ENCODE data around the gene HOXC10. TPM values are rescaled to one million over a fixed set of nuclear protein-coding genes. Genes with fewer than 3 reads are reported as not detected.

HOXC10 gene
- total RNA-seq, 1 experiment from 2014 or later = 19.8 TPM

DNA sequence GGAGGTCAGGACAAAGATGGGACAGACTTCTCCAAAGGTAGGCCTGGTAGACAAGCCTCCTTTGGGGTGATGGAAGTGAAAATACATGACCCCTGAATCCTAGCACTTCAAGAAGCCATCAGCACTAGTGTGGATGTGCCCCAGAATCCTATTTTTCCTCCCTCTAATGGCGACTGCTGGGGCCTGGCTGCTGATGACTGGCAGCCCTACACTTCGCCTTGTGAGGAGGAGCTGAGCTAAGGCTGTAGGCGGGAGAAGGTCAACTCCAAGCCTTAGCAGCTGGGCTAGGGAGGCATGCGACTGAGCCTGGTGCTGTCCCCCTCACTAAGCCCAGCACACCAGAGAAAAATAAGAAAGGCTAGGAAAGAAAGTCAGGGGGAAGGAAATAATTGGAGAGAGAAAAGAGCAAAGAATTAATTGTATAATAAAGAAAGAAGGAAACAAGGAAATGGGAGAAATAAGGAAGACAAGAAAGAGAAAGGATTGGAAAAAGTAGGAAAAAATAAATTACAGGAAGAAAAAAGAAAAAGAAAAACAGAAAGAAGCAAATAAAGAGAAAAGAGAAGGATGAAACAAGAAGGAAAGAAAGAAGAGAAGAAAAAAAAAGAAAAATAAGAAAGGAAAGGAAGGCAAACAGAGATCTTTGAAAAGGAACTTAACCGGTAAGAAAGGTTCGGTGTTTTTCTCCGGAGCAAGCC is 4.7 kb upstream of the HOXC10 start:
- H3K4me3 ChIP-seq = no peak overlapping the region
- no peak for DNase-seq
- H3K36me3 ChIP-seq = peaks cover 3% of the 10 kb centered on the region
- H3K27me3 ChIP-seq = no peaks in the 10 kb centered on the region
- no peaks in the 10 kb centered on the region for H3K9me3 ChIP-seq

DNA sequence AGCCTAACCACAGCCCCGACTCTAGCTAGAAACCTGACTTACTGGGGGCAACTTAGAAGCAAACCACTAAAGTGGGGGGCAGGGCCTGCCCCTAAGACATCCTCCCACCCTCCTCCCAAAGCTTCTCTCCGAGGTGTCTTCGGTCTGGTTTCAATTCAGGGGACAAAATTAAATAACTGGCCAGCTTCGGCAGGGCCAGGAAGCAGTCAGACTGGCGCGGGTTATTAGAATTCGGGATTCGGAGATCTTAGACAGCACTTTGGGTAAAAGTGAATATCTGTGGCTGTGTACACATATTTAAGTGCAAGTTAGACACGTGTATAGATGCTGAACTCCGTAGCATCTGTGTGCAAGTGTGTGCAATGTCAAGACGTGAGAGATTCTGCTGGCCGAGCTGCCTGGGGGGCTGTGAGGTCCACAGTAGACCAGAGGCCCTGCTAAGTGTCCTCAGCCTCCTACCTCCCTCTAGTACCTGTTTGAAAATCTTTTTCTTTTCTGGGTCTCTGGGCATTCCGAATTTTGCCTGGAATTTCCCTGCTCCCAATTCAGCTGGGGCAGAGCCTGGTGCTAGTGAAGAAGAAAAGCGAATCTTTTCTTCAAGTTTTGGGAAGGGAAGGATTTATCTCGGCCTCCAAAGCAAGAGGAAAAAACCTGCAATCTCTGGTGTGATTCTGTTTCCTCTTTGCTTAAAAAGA is 4.0 kb upstream of the HOXC10 start:
- Histone ChIP-seq H3K36me3 (no peaks in the 10 kb centered on the region; the same call in 1 of the 2 replicates), H3K4me3 (no peak overlapping the region), H3K9me3 (no peaks in the 10 kb centered on the region), H3K27me3 (no peaks in the 10 kb centered on the region)
- no peak for DNase-seq

- no peak for DNase-seq
- H3K36me3 ChIP-seq = peaks cover 3% of the 10 kb centered on the region; the same call in 1 of the 2 replicates
- no peaks in the 10 kb centered on the region for H3K27me3 ChIP-seq
- no peaks in the 10 kb centered on the region for H3K9me3 ChIP-seq
- no peak overlapping the region for H3K4me3 ChIP-seq
Measured at GRCh38 chr12:53981634-53982565, 3.0 kb upstream of the HOXC10 start.

GRCh38 chr12:53982648-53983567 is 2.0 kb upstream of the HOXC10 start:
- Histone ChIP-seq H3K36me3 (peaks cover 7% of the 10 kb centered on the region; the same call in 1 of the 2 replicates), H3K9me3 (no peaks in the 10 kb centered on the region), H3K27me3 (no peaks in the 10 kb centered on the region), H3K4me3 (no peak overlapping the region)
- DNase-seq = no peak

DNA sequence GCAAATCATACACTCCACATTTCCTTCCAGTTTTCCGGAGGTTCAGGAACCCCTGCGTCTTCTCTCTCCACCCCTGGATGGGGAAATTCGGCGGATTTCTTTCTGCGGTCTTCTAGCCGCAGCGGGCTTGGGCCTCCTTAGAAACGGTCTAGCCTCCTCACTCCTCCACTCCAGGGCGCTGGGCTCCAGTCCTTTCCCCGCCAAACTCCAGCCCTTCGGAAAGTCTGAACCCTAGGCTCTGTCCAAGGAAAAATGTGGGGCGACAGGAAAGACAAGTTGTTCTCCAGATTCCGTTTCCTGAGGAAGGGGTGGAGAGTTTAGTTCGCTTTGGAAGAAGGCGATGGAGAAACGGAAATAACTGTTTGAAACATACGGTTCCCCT is 1.4 kb upstream of the HOXC10 start:
- peaks cover 11% of the 10 kb centered on the region; the same call in 1 of the 2 replicates for H3K36me3 ChIP-seq
- H3K4me3 ChIP-seq = no peak overlapping the region
- no peaks in the 10 kb centered on the region for H3K27me3 ChIP-seq
- H3K9me3 ChIP-seq = no peaks in the 10 kb centered on the region
- DNase-seq = no peak

DNA sequence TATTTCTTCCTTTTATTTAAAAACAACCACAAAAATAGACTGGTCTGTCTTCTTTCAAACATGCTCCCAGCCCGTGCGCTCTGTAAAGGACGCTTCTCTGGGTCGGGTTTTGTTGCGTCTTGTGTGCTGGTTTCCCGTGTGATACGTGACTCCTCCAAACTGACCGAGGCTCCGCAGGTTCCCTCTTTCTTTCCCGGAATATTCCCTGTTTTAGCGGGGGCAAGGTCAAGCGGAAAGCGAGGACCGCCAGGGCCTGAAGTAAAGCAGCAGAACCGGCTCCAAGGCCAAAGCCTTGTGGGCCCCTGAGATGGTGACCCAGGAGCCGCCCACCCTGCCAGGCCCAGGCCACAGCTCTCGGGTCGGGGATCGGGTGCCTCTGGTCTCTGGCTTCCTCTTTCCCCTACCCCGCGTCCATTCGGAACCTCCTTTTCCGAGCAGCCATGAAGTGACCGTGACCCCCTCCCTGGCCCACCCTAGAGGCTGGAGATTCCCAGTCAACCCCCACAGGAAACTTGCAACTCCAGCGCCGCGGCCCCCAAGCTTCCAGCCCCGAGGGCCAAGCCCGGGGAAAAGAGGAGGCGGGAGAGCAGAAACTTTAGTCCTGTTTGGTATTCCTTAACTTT is 885 bp upstream of the HOXC10 start:
- Histone ChIP-seq H3K27me3 (no peaks in the 10 kb centered on the region), H3K9me3 (no peaks in the 10 kb centered on the region), H3K4me3 (no peak overlapping the region; the same call in 1 of the 2 replicates), H3K36me3 (peaks cover 13% of the 10 kb centered on the region; the same call in 1 of the 2 replicates)
- DNase-seq = no peak

GRCh38 chr12:53985692-53985993 is 697 bp downstream of the HOXC10 start:
- no peak for DNase-seq
- H3K36me3 ChIP-seq = peaks cover 13% of the 10 kb centered on the region; the same call in 1 of the 2 replicates
- H3K27me3 ChIP-seq = no peaks in the 10 kb centered on the region
- peak overlapping the region; percentile 70 for H3K4me3 ChIP-seq
- no peaks in the 10 kb centered on the region for H3K9me3 ChIP-seq

GRCh38 chr12:53985994-53986685 is 1.2 kb downstream of the HOXC10 start:
- H3K9me3 ChIP-seq = no peaks in the 10 kb centered on the region
- no peaks in the 10 kb centered on the region for H3K27me3 ChIP-seq
- peak overlapping the region; percentile 70 for H3K4me3 ChIP-seq
- peak; percentile 83 for DNase-seq
- peaks cover 13% of the 10 kb centered on the region for H3K36me3 ChIP-seq

DNA sequence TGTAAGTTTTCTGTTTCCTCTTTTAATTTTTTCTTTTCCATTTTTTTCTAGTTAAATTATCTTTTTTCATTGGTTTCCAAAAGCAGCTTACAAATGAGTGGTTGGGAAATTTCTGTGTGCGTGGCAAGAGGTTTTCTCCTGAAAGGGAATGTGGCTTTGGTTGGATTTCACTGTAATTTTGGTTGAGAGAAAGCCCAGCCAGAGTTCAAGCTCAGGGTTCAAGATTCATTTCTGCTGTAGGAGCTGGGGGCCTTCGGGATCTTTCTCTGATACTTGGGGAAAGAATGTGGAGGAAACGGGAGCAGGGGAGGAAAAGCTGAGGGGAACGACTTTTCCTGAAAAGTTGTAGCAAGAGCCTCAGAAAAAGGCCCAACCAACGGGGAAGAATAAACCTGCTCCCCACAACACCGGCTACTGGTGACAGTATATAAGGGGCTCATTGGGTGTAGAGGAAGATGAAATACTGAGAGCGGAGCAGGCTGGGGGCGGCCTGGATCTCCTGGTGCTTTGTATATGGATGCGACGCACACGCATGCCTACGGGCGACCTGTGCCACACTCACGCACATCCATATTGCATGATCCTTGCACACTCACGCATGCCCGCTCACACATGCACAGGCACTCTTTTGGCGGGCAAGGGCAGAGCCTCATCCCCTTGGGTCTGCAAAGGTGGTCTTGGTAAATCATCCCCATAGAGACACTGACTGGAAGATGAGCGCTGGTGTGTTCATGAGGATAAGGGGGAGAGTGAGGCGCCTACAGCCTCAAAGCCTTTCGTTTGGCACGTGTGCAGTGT is 1.9 kb downstream of the HOXC10 start:
- no peak for DNase-seq
- Histone ChIP-seq H3K36me3 (peaks cover 18% of the 10 kb centered on the region), H3K9me3 (no peaks in the 10 kb centered on the region), H3K27me3 (no peaks in the 10 kb centered on the region), H3K4me3 (peak overlapping the region; percentile 70)

DNA sequence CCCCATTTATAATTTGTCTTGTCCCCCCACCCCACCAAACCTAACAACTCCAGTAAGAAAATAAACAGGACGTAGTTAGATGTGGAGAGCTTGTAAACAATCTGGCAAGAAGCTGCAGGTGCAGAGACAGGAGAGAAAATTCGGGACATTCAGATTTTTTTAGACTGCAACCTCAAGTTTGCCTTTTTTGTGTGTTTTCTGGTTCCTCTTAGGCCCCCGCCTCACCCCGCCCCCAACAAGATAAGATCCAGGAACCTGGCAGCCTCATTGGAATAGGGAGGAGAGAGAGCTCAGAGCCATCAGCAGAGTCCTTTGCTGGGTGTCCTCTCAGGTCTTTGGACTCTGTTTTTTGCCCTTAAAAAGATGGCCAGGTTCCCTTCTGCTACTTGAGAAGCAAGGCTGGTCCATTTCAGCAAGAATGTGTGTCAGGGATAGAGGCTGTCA is 2.9 kb downstream of the HOXC10 start:
- Histone ChIP-seq H3K27me3 (no peaks in the 10 kb centered on the region), H3K9me3 (no peaks in the 10 kb centered on the region), H3K36me3 (peaks cover 19% of the 10 kb centered on the region), H3K4me3 (peak overlapping the region; percentile 70)
- no peak for DNase-seq

DNA sequence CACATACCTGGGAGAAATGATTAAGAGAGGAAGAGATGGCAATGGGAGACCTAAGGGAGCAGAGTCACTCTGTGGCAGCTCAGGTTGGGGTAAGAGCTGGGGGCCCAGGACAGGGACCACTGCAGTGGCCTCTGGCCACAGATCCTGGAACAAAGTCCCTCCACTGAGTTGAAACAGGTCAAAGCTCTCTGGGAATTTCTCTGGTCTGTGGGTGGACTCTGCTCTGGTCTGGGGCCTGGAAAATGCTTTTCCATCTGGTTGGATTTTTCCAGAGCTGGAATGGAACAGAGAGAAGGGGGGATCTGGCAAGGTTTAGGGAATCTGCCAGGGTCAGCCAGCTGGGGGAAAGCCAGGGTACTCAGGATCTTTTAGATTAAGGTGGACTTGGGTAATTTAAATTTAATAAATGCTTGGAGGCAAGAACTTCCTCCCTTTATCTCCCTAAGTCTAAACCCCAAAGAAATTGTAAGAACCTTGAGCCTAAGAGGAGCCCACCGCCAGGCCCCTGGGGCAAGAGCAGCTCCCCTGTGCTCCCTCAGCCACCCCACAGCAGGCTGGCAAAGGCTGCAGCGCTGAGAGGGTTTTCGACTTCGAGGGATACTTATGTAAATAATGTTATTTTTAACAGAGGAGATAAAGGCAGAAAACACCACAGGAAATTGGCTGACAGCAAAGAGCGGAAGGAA is 3.7 kb downstream of the HOXC10 start:
- Histone ChIP-seq H3K9me3 (no peaks in the 10 kb centered on the region), H3K36me3 (peaks cover 19% of the 10 kb centered on the region), H3K4me3 (peak overlapping the region; percentile 70), H3K27me3 (no peaks in the 10 kb centered on the region)
- DNase-seq = no peak

DNA sequence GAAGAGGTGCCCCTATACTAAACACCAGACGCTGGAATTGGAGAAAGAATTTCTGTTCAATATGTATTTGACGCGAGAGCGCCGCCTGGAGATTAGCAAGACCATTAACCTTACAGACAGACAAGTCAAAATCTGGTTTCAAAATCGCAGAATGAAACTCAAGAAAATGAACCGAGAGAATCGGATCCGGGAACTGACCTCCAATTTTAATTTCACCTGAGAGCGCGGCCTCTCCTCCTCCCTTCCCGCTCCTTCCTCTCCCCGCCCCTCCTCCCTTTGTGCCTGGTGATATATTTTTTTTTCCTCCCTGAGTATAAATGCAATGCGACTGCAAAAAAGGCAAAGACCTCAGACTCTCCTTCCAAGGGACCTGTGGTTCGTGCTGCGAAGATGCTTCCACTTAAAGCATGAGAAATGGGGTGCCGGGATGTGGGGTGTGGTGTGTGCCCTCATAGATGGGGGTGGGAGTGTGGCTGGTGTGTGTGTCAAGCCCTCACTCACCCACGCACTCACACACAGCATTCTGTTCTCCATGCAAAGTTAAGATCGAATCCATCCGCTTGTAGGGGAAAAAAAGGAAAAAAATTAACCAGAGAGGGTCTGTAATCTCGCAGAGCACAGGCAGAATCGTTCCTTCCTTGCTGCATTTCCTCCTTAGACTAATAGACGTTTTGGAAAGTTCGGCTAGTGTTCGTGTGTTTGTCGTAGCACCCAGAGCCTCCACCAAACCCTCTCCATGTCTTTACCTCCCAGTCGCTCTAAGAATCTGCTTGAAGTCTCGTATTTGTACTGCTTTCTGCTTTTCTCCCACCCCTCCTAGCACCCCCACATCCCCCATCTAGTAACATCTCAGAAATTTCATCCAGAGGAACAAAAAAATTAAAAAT is 4.5 kb downstream of the HOXC10 start:
- Histone ChIP-seq H3K27me3 (no peaks in the 10 kb centered on the region), H3K9me3 (no peaks in the 10 kb centered on the region), H3K4me3 (peak overlapping the region; percentile 70), H3K36me3 (peaks cover 19% of the 10 kb centered on the region)
- DNase-seq = peak; percentile 73

- Histone ChIP-seq H3K9me3 (no peaks in the 10 kb centered on the region), H3K36me3 (peaks cover 23% of the 10 kb centered on the region), H3K4me3 (peak overlapping the region; percentile 70), H3K27me3 (no peaks in the 10 kb centered on the region)
- no peak for DNase-seq
Measured at GRCh38 chr12:53990311-53991076, 5.5 kb downstream of the HOXC10 start.
